GM12891 (cell line): ENCODE results near the gene CALU.

ENCODE experiments used
- POLR2A ChIP-seq: IDR thresholded peaks from 2 replicates; pipeline ENCODE4 v1.6.1; 2011; ENCODE audit warnings: low read depth, low read length, control low read depth
- POLR2AphosphoS5 ChIP-seq: IDR thresholded peaks from 2 replicates; pipeline ENCODE4 v1.6.1; 2011; ENCODE audit warnings: low read depth, low read length, control low read depth
- SPI1 ChIP-seq: IDR thresholded peaks from 2 replicates; pipeline ENCODE4 v1.6.1; 2011; ENCODE audit warnings: low read depth, low read length, control low read depth
- TAF1 ChIP-seq: IDR thresholded peaks from 2 replicates; pipeline ENCODE4 v1.6.1; 2011; ENCODE audit warnings: low read depth, low read length, control low read depth

GRCh38 chr7:128783143-128783861 lies 44.1 kb downstream of the CALU start:
- TF ChIP-seq SPI1 = no peak
- TF ChIP-seq POLR2A = no peak
- no peak for TF ChIP-seq POLR2AphosphoS5
- no peak for TF ChIP-seq TAF1
